ENCODE data around the gene RAI1.

- TF ChIP-seq, protein P1, sequence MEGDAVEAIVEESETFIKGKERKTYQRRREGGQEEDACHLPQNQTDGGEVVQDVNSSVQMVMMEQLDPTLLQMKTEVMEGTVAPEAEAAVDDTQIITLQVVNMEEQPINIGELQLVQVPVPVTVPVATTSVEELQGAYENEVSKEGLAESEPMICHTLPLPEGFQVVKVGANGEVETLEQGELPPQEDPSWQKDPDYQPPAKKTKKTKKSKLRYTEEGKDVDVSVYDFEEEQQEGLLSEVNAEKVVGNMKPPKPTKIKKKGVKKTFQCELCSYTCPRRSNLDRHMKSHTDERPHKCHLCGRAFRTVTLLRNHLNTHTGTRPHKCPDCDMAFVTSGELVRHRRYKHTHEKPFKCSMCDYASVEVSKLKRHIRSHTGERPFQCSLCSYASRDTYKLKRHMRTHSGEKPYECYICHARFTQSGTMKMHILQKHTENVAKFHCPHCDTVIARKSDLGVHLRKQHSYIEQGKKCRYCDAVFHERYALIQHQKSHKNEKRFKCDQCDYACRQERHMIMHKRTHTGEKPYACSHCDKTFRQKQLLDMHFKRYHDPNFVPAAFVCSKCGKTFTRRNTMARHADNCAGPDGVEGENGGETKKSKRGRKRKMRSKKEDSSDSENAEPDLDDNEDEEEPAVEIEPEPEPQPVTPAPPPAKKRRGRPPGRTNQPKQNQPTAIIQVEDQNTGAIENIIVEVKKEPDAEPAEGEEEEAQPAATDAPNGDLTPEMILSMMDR (conservative IDR thresholded peaks at IDR 0.05): no peak
- TF ChIP-seq EZH2 (IDR thresholded peaks at IDR 0.05; ENCODE audit: low read depth): no peak
Measured at GRCh38 chr17:17741349-17742023, 60.2 kb downstream of the RAI1 start.

Data from PC-9 (cell line).